ENCODE data around the gene C1QB. TPM values are rescaled to one million over a fixed set of nuclear protein-coding genes. Genes with fewer than 3 reads are reported as not detected.

Gene C1QB, protein sequence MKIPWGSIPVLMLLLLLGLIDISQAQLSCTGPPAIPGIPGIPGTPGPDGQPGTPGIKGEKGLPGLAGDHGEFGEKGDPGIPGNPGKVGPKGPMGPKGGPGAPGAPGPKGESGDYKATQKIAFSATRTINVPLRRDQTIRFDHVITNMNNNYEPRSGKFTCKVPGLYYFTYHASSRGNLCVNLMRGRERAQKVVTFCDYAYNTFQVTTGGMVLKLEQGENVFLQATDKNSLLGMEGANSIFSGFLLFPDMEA
- 14.4 TPM for total RNA-seq

GRCh38 chr1:22652881-22653316 lies at the start of gene C1QB:
TSS of gene C1QB (plus strand) at chr1:22653236. CDS start at chr1:22659463, 6,227 bp downstream.
- ATAC-seq = no peak

DNA sequence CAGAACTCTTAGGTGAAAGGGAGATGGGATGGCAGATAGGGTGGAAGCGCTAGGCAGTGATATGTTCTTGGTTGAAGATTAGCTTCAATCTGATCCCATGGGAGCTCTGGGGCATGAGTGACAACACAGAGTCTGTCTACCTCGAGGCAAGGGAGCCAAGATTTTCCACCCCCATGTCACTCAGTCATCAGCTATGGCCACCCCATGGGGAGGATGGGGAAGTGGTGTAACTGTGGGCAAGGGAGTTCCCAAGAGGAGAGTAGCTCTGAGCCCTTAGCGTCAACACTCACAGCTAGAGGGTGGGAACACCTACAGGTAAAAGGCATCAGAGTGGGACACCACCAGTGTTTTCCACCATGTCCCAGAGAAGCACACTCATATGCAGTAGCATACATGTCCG lies 46.9 kb upstream of the C1QB start:
- ATAC-seq = no peak

DNA sequence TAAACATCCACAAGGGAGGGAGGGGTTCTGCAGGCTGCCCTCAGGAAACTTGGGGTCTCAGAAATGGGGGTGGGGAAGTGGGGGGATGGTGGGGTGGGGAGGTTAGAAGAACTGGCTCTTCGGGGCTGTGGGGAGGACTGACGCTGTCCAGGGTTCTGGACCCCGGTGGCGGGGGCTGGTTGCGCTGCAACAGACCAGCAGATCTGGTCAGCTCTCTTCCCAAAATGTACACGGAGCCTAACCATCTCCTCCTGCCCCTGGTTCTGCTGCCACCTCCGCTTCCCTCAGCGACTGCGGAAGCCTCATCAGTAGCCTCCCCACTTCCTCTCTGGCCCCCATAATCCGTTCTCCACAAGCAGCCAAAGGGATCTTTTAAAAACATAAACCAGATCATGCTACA lies 45.9 kb upstream of the C1QB start:
- no peak for ATAC-seq

DNA sequence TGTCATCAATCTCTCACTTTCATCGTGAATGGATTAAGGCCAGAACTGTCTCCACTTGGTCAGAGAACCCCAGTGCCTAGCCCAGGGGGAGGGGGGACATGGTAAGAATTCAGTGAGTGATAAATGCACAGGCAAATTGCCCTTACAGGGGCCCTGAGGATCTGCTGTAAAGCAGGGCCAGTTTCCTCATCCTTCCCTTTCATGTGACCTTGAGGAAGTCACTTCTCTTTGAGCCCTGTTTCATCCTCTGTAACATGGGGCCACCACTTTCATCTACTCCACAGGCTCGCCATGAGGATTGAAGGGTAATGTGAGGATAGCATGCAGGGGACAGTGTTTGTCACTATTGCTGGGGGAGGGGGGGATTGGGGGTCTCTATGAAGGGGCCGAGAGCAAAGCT lies 44.7 kb upstream of the C1QB start:
- no peak for ATAC-seq

DNA sequence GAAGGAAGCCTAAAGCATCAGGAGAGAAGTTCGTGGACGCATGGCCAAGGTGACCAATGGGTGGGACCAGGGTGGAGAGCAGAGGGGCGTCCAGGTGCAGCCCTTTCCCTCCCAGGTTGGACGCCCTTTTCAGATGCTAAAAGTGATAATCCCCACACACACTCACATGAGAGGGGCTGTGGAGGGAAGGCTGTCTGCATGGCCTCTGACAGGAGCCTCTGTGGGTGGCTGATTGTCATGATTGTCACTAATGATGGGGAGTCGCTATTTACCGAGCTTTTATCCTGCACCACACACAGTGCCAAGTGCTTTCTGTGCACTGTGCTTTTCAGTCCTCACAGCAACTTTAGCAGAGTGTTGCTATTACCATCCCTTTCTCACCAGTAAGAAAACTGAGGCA lies 43.7 kb upstream of the C1QB start:
- no peak for ATAC-seq

- ATAC-seq = peak; percentile 53
Observed at GRCh38 chr1:22611530-22611947, 41.5 kb upstream of the C1QB start.

DNA sequence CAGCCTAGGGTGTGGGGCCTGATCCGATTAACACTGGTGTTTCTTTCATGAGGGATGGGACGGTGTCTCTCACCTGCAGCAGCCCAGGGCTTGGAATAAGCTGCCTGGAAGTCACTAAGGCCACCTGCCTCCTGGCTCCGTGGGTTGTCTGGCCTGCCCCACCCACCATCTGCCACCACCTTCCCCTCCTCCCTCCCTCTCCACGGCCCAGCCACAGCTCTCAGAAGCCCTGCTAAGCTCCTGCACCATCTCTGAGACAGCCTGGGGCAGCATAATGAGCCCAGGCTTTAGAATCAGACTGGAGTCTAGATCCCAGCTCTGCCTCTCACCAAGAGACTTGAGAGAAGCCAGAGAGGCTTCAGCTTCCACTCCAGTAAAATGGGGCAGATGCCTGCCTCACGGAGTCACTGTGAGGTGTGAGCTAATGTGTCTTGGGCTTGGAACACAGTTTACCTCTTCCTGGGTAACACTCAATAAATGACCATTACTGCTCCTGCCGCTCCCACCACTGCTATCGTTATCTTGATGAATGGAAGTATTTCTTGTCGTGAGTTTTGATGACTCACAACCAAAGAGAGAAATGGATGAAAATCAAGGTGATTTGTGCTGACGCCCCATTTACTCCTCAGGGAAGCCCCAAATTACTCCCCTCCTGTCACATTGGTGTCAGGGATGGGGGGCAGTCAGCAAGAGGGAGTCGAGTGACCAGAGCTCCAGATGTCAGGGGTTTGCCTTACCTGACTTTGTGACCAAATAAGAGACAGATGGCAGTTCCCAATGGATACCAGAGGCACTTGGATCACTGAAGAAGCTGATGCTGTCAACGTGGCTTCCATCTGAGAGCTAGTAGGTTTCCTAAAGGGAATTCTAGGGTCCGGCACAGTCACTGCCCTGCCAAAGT lies 40.1 kb upstream of the C1QB start:
- ATAC-seq = no peak

DNA sequence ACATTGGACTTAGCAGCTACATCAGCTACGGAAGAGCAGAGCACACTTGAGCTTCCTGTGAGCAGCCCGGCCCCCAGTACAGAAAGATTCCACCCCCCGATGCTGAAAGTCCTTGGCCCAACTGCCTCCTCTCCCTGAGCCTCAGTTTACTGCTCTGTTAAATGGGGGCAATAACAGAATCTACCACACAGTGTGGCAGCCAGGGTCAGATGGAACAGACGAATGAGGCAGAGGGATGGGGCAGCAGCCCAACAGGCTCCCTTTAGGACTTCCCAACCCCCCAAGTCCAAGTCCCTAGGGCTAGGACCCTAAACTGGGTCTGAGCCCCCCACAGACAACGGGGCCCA lies 39.5 kb upstream of the C1QB start:
- no peak for ATAC-seq

DNA sequence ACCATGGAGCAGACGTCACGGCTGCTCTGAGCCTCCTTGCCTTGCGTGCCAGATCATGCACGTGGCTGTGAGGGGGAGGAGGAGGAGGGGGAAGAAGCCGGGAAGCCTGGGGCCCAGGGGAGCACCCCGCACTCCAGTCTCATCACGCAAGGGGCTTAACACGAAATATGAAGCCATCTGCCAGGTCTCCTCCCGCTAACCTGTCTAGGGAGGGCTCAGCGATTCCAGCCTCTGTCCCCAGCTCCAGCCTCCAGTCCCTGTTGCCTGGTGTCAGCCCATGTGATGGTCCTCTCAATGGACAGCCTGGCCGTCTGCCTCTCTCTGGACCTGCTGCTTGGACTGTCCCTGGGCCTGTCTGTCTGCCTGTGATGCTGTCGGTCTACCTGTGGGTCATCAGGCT lies 39.1 kb upstream of the C1QB start:
- no peak for ATAC-seq

DNA sequence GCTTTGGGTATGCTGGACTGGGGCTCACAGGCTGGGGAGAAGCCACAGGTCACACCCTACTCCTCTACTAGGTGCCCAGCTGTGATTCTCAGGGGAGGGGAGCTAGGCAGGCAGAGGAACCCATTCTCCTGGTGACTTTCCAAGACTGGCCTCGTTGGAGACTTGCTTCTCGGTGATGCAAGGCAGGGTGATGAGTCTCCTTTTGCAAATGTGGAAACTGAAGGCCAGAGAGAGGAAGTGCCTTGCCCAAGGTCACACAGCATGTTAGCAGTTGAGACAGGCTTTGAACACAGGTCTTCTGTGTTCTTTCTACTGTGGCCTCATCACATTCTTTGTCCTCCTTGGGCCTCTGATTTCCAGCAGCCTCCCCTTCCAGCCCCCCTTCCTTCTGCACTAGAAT lies 37.1 kb upstream of the C1QB start:
- no peak for ATAC-seq

DNA sequence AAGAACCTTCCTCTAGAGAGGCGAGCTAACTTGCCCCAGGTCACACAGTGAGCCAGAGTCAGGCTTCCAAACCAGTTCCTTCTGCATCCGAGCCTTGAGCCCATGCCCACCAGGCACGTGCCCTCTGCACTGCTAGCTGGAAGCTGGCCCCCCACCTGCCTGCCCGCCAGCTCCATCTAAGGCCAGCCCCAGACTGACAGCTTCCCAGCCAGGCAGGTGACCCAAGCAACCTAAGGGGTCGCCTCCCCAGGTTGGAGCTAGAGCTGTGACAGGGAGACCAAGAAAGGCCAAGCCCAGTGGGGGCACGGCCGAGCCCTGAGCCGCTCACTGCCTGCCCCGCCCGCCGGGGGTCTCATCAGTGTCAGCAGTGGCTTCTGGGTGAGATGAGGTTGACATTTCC lies 36.5 kb upstream of the C1QB start:
- no peak for ATAC-seq

DNA sequence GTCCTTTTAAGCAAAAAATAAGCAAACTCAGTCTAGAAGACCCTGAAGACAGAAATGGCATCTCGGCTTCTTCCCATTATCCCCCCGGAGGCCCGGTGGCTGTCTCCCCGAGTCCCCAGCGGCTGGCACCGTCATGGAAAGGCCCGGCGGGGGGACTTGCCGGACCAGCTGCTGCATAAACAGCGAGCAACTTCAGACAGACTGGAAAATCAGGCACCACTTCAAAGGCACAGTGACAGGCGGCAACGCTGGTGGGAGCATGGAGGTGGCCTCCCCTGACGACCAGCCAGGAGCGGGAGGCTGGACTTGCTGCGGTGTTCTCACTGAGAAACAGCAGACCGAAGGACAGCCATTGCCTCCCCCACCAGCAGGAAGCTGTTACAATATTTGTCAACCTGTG lies 35.0 kb upstream of the C1QB start:
- ATAC-seq = no peak

DNA sequence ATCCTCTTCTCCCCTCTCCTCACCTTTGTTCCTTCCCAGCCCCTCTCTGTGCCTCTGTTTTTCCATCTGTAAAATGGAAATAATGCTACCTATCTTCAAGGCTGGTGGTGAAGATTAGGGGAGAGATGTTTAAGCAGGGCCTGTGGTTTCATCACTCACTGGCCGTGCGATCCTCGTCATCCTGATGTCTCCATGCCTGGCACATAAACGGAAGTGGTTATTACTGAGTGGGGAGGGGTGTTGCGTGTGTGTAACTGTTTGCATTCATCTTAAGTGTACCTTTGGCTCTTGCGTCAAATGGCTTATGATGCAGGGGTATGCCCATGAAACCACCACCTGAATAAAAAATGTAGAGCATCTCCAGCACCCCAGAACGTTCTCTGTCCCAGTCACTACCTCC lies 33.8 kb upstream of the C1QB start:
- ATAC-seq = no peak

DNA sequence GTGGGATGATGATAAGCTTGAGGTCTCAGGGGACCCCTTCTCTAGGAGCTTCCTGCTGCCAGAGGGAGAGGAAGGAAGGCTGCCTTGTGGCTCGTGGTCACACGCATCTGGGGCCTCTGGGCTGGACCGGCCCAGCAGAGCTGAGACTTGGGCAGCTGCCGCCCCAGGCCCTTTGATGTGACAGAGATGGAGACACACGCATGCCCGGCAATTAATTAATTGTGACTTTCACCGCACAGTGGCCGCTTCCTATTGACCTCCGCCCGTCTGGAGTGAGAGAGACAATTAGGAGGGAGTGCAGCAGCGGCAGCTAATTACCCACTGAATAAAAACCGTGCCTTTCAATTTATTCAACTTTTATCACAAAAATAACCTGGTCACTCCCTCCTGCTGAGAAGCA lies 33.2 kb upstream of the C1QB start:
- no peak for ATAC-seq

DNA sequence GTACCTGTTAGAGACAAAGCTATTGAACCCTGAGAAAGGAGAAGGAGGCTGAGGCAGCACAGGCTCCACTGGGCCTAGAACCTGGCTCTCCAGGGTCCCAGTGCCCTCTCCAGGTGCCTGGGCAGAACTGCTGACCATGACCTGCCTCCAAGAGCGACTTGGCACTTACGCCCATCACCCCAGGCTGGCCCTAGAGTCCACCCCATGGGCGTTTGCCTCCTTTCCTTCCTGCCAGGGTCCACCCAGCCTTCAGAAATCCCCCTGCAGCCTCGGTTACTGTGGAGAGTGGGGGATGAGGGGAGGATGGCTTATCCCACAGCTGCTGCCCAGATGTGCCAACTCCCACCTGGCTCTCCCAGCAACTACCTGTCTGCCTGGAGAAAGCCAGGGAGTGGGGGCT lies 31.3 kb upstream of the C1QB start:
- ATAC-seq = no peak

DNA sequence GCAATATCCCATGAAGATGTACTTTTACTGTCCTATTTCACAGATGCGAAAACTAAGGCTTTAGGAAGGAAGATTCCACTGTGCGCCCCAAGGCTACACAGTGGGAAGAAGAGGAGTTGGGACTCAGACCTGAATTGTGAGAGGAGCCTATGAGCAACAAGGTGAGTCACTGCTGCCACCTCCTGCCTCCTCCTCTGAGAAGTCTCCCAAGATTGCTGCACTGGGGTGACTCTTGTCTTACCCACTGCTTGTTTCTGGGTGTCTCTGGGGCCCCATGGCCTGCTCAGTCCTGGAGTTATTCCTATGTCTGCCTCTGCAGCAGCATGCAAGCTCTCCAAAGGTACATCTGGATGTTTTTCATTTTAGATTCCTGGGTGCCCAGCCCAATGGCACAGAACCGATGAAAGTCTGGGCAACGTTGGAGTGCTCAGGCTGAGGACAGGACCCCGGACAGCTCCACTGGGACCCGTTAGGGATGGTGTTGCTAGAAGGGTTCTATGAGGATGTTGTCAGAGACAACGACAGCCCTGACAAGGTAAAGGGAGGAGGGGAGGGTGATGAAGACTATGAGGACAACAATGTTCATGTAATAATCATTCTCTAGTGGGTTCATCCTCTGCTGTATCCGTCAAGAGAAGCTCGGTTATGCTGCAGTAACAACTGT lies 27.6 kb upstream of the C1QB start:
- ATAC-seq = no peak

GRCh38 chr1:22626237-22627157 lies 26.5 kb upstream of the C1QB start:
- ATAC-seq = peak; percentile 17

DNA sequence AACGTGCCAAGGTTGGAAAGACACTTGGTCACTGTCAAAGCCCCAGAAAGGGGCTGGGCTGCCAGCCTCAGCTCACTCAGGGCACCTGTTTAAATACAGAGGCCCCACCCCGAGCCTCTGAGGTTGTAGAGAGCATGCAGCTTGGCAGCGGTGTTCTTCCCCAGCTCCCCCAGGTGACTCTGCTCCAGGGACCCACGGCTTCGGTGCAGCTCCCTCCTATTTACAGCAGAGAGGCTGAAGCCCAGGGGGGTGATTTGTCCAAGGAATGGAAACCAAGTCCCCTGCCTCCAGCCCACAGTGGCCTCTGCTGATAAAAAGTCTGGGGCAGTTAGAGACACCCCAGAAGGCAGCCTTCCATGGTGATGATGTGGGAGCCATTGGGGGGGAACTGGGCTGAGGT lies 25.7 kb upstream of the C1QB start:
- ATAC-seq = no peak

DNA sequence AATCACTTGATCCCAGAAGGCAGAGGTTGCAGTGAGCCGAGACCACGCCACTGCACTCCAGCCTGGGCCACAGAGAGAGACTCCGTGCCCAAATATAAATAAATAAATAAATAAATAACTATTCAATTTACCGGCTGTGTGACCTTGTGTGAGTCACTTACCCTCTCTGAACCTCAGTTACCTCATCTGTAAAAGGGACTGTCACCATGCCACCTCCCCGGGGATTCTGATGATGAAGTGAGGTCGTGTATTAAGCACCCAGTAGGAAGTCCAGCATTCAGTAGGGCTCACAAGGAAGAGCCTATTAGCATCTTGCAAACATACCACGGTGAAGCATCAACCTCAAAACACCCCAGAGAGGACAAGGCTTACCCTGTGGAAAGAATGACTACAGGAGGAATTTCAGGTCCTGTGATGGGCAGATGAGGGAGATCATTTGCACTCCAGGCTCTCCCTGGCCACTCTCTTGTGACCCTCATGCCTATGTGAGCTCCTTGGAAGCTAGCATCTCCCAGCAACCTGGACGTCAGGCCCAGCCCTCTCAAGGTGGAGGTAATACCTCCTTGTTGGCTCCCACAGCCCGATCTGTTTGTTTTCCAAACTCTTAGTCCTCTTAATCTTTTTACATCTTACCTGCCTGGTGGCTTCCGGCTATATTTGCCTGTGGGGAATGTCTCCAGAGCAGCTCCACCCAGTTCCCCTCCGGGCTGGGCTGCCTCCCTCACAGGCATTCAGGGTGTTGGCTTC lies 24.2 kb upstream of the C1QB start:
- ATAC-seq = no peak

DNA sequence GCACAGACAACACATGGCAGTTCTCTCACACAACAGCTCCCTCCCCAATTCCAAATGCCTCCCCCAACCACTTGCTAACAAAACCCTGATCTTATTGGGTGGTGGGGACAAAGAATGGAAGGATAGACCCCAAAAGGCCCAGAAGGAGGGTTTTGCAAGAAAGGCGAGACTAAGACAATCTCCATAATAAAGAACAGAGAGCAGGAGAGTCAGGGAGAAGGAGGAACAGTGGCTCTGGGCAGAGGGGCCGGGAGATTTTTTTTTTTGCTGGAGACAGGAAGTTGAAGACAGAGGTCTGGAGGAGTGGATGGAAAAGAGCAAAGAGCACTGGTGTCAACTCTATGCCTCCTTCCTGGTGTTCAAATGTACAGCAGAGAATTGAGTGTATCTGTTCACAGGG lies 23.1 kb upstream of the C1QB start:
- no peak for ATAC-seq

GRCh38 chr1:22633697-22634463 lies 19.2 kb upstream of the C1QB start:
- no peak for ATAC-seq
